ENCODE results near the gene DIAPH3. TPM values are rescaled to one million over a fixed set of nuclear protein-coding genes. Genes with fewer than 3 reads are reported as not detected.

DIAPH3 gene
- total and polyA plus RNA-seq, 2 of the 8 experiments (the other 6 are each of a cell fraction or from before 2014, with no cell fraction given) = 8.0 to 30.8 TPM

GRCh38 chr13:59666504-59666903 is 497.2 kb downstream of the DIAPH3 start:
- no peak overlapping the region for H3K27ac ChIP-seq (ENCODE audit: low read depth, low read length)
- TF ChIP-seq CREB1 (IDR thresholded peaks at IDR 0.05) (no peak), MAX (IDR thresholded peaks at IDR 0.05) (no peak), GABPA (IDR thresholded peaks at IDR 0.05; ENCODE audit: borderline replicate concordance, insufficient read depth, low read length) (no peak), CBX5 (IDR thresholded peaks at IDR 0.05; ENCODE audit: low read depth, low read length) (no peak), CBX8 (IDR thresholded peaks at IDR 0.05; ENCODE audit: borderline replicate concordance, low read depth, low read length) (no peak), RBBP5 (IDR thresholded peaks at IDR 0.05; ENCODE audit: borderline replicate concordance, low read depth, low read length) (no peak), TAF1 (IDR thresholded peaks at IDR 0.05; ENCODE audit: low read depth, low read length) (no peak), POLR2AphosphoS5 (IDR thresholded peaks at IDR 0.05; ENCODE audit: low read depth, low read length) (no peak), RFX5 (IDR thresholded peaks at IDR 0.05; ENCODE audit: borderline replicate concordance, low read depth, low read length) (no peak), E2F6 (IDR thresholded peaks at IDR 0.05) (no peak), CTBP2 (IDR thresholded peaks at IDR 0.05; ENCODE audit: borderline replicate concordance, insufficient read depth, insufficient read length, low read length) (no peak), KDM4A (IDR thresholded peaks at IDR 0.05; ENCODE audit: low read depth, low read length, severe bottlenecking) (no peak), NRF1 (IDR thresholded peaks at IDR 0.05; ENCODE audit: low read depth, low read length) (no peak)

More at GRCh38 chr13:59666504-59666903, 497.2 kb downstream of the DIAPH3 start:
- Histone ChIP-seq H2BK15ac (ENCODE audit: low read length) (no peak overlapping the region), H3K9ac (replicated peaks in 1 of 4; ENCODE audit: extremely low read depth in 1 of 4, low read depth in 3 of 4, low read length in 3 of 4) (no peak overlapping the region), H4K20me1 (replicated peaks in 1 of 2; ENCODE audit: control insufficient read depth in 1 of 2, insufficient read depth in 2 of 2, low read length in 2 of 2) (no peaks in the 10 kb centered on the region), H4K5ac (ENCODE audit: insufficient read length, low read depth, low read length) (no peak overlapping the region), H2BK5ac (ENCODE audit: low read depth, low read length) (no peak overlapping the region), H3K18ac (ENCODE audit: extremely low read depth, low read length) (0 out of 2 replicates have a peak overlapping the region, but pooled peaks have one; percentile 10), H3K79me1 (ENCODE audit: low read depth, low read length) (no peaks in the 10 kb centered on the region), H3K79me2 (ENCODE audit: control insufficient read depth in 1 of 2, insufficient read depth in 2 of 2, low read length in 2 of 2) (no peaks in the 10 kb centered on the region), H3K9me3 (ENCODE audit: insufficient read depth in 2 of 2, low read depth in 1 of 2, low read length in 1 of 2) (no peaks in the 10 kb centered on the region), H2AK5ac (ENCODE audit: low read depth, low read length) (no peak overlapping the region), H3K14ac (ENCODE audit: insufficient read length) (no peak overlapping the region), H3K27me3 (replicated peaks in 1 of 4; ENCODE audit: control insufficient read depth in 3 of 4, extremely low read depth in 1 of 4, insufficient read depth in 3 of 4, low read length in 3 of 4) (no peaks in the 10 kb centered on the region), H3K4me1 (replicated peaks in 1 of 4; ENCODE audit: control insufficient read depth in 3 of 4, insufficient read depth in 4 of 4, low read length in 3 of 4) (peaks cover 3 to 6% (median 5%) of the 10 kb centered on the region in 4 experiments; a peak in 6 of 7 replicates), H4K8ac (ENCODE audit: extremely low read depth, insufficient read depth, low read length) (no peak overlapping the region), H3K56ac (replicated peaks; ENCODE audit: insufficient read length, low read depth, low read length) (no peak overlapping the region), H2AFZ (ENCODE audit: low read length) (no peak overlapping the region), H4K91ac (replicated peaks; ENCODE audit: insufficient read length, low read length) (no peak overlapping the region), H2BK20ac (ENCODE audit: low read length) (no peak overlapping the region), H3K4me3 (ENCODE audit: extremely low read depth in 1 of 4, insufficient read depth in 2 of 4, low read depth in 3 of 4, low read length in 4 of 4) (no peak overlapping the region), H3K4me2 (ENCODE audit: insufficient read depth in 1 of 2, low read depth in 2 of 2, low read length in 2 of 2) (no peak overlapping the region), H3K36me3 (ENCODE audit: control insufficient read depth in 2 of 4, insufficient read depth in 4 of 4, low read length in 3 of 4) (peaks cover 0 to 3% (median 0%) of the 10 kb centered on the region in 4 experiments; a peak in 1 of 8 replicates), H3K23me2 (ENCODE audit: low read depth, low read length) (no peaks in the 10 kb centered on the region), H3K4ac (replicated peaks; ENCODE audit: insufficient read length, low read depth, low read length) (no peak overlapping the region), H2BK12ac (ENCODE audit: low read depth, low read length) (no peak overlapping the region), H2BK120ac (replicated peaks; ENCODE audit: low read depth, low read length) (no peak overlapping the region), H3K23ac (ENCODE audit: insufficient read length) (no peak overlapping the region)
- FAIRE-seq = no peak
- ChIA-PET CTCF (ENCODE audit: partially characterized antibody) (interaction anchor here (0.6 to 1.0 kb wide), 3 partner anchors 11 to 83 kb away, joined by 3 read pairs; no protein-coding TSS in a partner anchor), POLR2A (ENCODE audit: partially characterized antibody) (no interaction called here)
- no peak for DNase-seq (ENCODE audit: low read depth in 1 of 2, low spot score in 2 of 2)
- 87% methylated on average over 7 of the region's 7 CpGs; no CpG with 5 or more reads in 1 of the 2 experiments for WGBS, 2 experiments (ENCODE audit: extremely low coverage in 1 of 2, insufficient coverage in 1 of 2, insufficient read length in 1 of 2, insufficient replicate concordance in 2 of 2, low coverage in 1 of 2, low lambda C conversion rate in 2 of 2, missing lambda C conversion rate in 1 of 2)

All from H1 (cell line).